Right cardiac atrium (tissue), 5 donors: ENCODE data around the gene DAPK1. TPM values are rescaled to one million over a fixed set of nuclear protein-coding genes. Genes with fewer than 3 reads are reported as not detected.

Experiments
- ATAC-seq, 2 donors: fragments of 200-7000 bp; cut with Tn5 transposase; one replicate each; pipeline versions ENCODE4 v1.8.0 to v1.9.1; 2020; ENCODE audit warnings: moderate library complexity in 2 of 2, mild to moderate bottlenecking in 1 of 2
- DNase-seq, 3 donors: peaks; one replicate each; pipeline ENCODE4 v3.0.0-alpha.2; 2020
- H3K27ac ChIP-seq: one replicate; pipeline ENCODE4 v1.5.1; 2013; ENCODE audit warnings: mild to moderate bottlenecking, low read length, control low read depth, moderate library complexity
- H3K27me3 ChIP-seq: one replicate; pipeline ENCODE4 v1.6.1; 2013; ENCODE audit not compliant: control insufficient read depth, insufficient read depth
- H3K4me1 ChIP-seq: one replicate; pipeline ENCODE4 v1.6.1; 2013; ENCODE audit warnings: low read length; ENCODE audit not compliant: control insufficient read depth, insufficient read depth
- H3K4me3 ChIP-seq: one replicate; pipeline ENCODE4 v1.5.1; 2013; ENCODE audit warnings: low read length, control low read depth
- H3K9me3 ChIP-seq: one replicate; pipeline ENCODE4 v1.6.1; 2013; ENCODE audit warnings: low read length; ENCODE audit not compliant: control insufficient read depth
- WGBS: extraction: QIAGEN DNeasy Blood & Tissue Kit; methylation state at CpG from one replicate; pipeline ENCODE4 v1.1.7; 2013; 5-methylcytosine and 5-hydroxymethylcytosine counted together
- intact Hi-C, 4 donors: fragments of 100-400 bp; cut with DNase I; formaldehyde crosslinking; loops; one replicate each; pipeline versions ENCODE4 v1.11.0 to v1.14.0; 2022 to 2023
- polyA plus RNA-seq: library from polyadenylated mRNA; stranded (reverse); fragments of 200-250 nt; gene quantifications from one replicate; pipeline ENCODE4 v1.2.3, GENCODE V29; 2013
- total RNA-seq, 4 donors: library from RNA; stranded (reverse); fragmentation: NEBNext Ultra II Directional; extraction: Animal tissue kit (Norgen Biotek cat#: 25700); gene quantifications; one replicate each; pipeline ENCODE4 v1.2.1, GENCODE V29; 2021
- donor health status: healthy with polysubstance abuse.
- donor health status: DM: no; HTN: yes; CAD: no.
- donor health status: DM: no; HTN: no; CAD: no.
- donor health status: DM: no; HTN: yes; CAD: no; lungs with severe emphysema.
- donor health status: DM: yes; HTN: yes; CAD: no.

Gene DAPK1
- total and polyA plus RNA-seq, 5 donors, result 5.2 to 20.1 (median 18.5) TPM

- DNase-seq (peak; percentile 35 to 84 (median 80)), ATAC-seq (peak in 1 of 2 donors; percentile 59)
- intact Hi-C loops, result no loop called here
- H3K4me1 ChIP-seq, result no peaks in the 10 kb centered on the region
- 30% methylated on average over 1 of the region's 1 CpG for WGBS
- H3K9me3 ChIP-seq, result no peaks in the 10 kb centered on the region
- no peak overlapping the region for H3K27ac ChIP-seq
- H3K4me3 ChIP-seq, result no peak overlapping the region
- H3K27me3 ChIP-seq, result no peaks in the 10 kb centered on the region
Observed at GRCh38 chr9:87557996-87558395, 60.3 kb downstream of the DAPK1 start.

GRCh38 chr9:87558606-87559190, 61.0 kb downstream of the DAPK1 start:
- H3K4me1 ChIP-seq, result no peaks in the 10 kb centered on the region
- intact Hi-C loops, result no loop called here
- no peaks in the 10 kb centered on the region for H3K27me3 ChIP-seq
- no peak for ATAC-seq
- no peak for DNase-seq
- WGBS, result 80% methylated on average over 5 of the region's 5 CpGs
- no peak overlapping the region for H3K27ac ChIP-seq
- H3K4me3 ChIP-seq, result no peak overlapping the region
- H3K9me3 ChIP-seq, result no peaks in the 10 kb centered on the region

- H3K27ac ChIP-seq, result no peak overlapping the region
- ATAC-seq (no peak), DNase-seq (no peak)
Observed at GRCh38 chr9:87562062-87562461, 64.4 kb downstream of the DAPK1 start.

GRCh38 chr9:87562530-87563170, 65.0 kb downstream of the DAPK1 start:
- ATAC-seq, result no peak

More at GRCh38 chr9:87562062-87562461, 64.4 kb downstream of the DAPK1 start:
- Histone ChIP-seq H3K4me3 (no peak overlapping the region), H3K9me3 (no peaks in the 10 kb centered on the region), H3K27me3 (no peaks in the 10 kb centered on the region), H3K4me1 (no peaks in the 10 kb centered on the region)
- 69% methylated on average over 7 of the region's 7 CpGs for whole genome bisulfite sequencing
- intact Hi-C loops, result no loop called here

GRCh38 chr9:87564111-87564510, 66.4 kb downstream of the DAPK1 start:
- H3K27ac ChIP-seq, result no peak overlapping the region
- ATAC-seq (no peak), DNase-seq (no peak)
- WGBS, result 82% methylated on average over 1 of the region's 1 CpG
- no peak overlapping the region for H3K4me3 ChIP-seq
- peaks cover 4% of the 10 kb centered on the region for H3K4me1 ChIP-seq
- H3K9me3 ChIP-seq, result no peaks in the 10 kb centered on the region
- intact Hi-C loops, result no loop called here
- H3K27me3 ChIP-seq, result no peaks in the 10 kb centered on the region

More at GRCh38 chr9:87562530-87563170, 65.0 kb downstream of the DAPK1 start:
- 98% methylated on average over 2 of the region's 2 CpGs for WGBS
- no peak overlapping the region for H3K27ac ChIP-seq
- no peak overlapping the region for H3K4me3 ChIP-seq
- DNase-seq, result no peak
- intact Hi-C loops, result no loop called here
- no peaks in the 10 kb centered on the region for H3K9me3 ChIP-seq
- H3K27me3 ChIP-seq, result no peaks in the 10 kb centered on the region
- peaks cover 4% of the 10 kb centered on the region for H3K4me1 ChIP-seq

- H3K4me1 ChIP-seq, result peaks cover 4% of the 10 kb centered on the region
- intact Hi-C loops, result no loop called here
- DNase-seq, result no peak
- H3K4me3 ChIP-seq, result no peak overlapping the region
- no peaks in the 10 kb centered on the region for H3K27me3 ChIP-seq
- H3K9me3 ChIP-seq, result no peaks in the 10 kb centered on the region
- H3K27ac ChIP-seq, result no peak overlapping the region
- ATAC-seq, result no peak
- WGBS, result 49% methylated on average over 4 of the region's 4 CpGs
Observed at GRCh38 chr9:87564791-87565241, 67.1 kb downstream of the DAPK1 start.

- H3K27me3 ChIP-seq, result no peaks in the 10 kb centered on the region
- H3K4me3 ChIP-seq, result no peak overlapping the region
- DNase-seq (peak in 1 of 3 donors; percentile 74), ATAC-seq (peak; percentile 28 to 32)
- intact Hi-C loops, result no loop called here
- 23% methylated on average over 4 of the region's 4 CpGs for WGBS
- H3K4me1 ChIP-seq, result peaks cover 7% of the 10 kb centered on the region
- H3K9me3 ChIP-seq, result no peaks in the 10 kb centered on the region
- no peak overlapping the region for H3K27ac ChIP-seq
Observed at GRCh38 chr9:87567001-87567400, 69.3 kb downstream of the DAPK1 start.

GRCh38 chr9:87567571-87567970, 69.9 kb downstream of the DAPK1 start:
- DNase-seq, result peak in 2 of 3 donors; percentile 45 to 68
- Histone ChIP-seq H3K4me3 (no peak overlapping the region), H3K27me3 (no peaks in the 10 kb centered on the region), H3K9me3 (no peaks in the 10 kb centered on the region), H3K27ac (no peak overlapping the region), H3K4me1 (peaks cover 7% of the 10 kb centered on the region)
- WGBS, result 72% methylated on average over 7 of the region's 7 CpGs
- intact Hi-C loops, result no loop called here
- ATAC-seq, result peak in 1 of 2 donors; percentile 62

GRCh38 chr9:87567983-87568382, 70.3 kb downstream of the DAPK1 start:
- Histone ChIP-seq H3K27me3 (no peaks in the 10 kb centered on the region), H3K9me3 (no peaks in the 10 kb centered on the region), H3K4me1 (peaks cover 7% of the 10 kb centered on the region), H3K4me3 (no peak overlapping the region), H3K27ac (no peak overlapping the region)
- ATAC-seq, result no peak
- peak in 1 of 3 donors; percentile 58 for DNase-seq
- WGBS, result 72% methylated on average over 9 of the region's 9 CpGs
- intact Hi-C loops, result no loop called here

- no peaks in the 10 kb centered on the region for H3K27me3 ChIP-seq
- no peaks in the 10 kb centered on the region for H3K9me3 ChIP-seq
- no peak overlapping the region for H3K4me3 ChIP-seq
- DNase-seq (no peak), ATAC-seq (no peak)
- H3K27ac ChIP-seq, result no peak overlapping the region
- WGBS, result 96% methylated on average over 3 of the region's 3 CpGs
- intact Hi-C loops, result no loop called here
- peaks cover 7% of the 10 kb centered on the region for H3K4me1 ChIP-seq
Observed at GRCh38 chr9:87568401-87568800, 70.7 kb downstream of the DAPK1 start.

- no peak overlapping the region for H3K4me3 ChIP-seq
- H3K4me1 ChIP-seq, result peaks cover 7% of the 10 kb centered on the region
- 81% methylated on average over 6 of the region's 6 CpGs for WGBS
- ATAC-seq (no peak), DNase-seq (no peak)
- H3K27me3 ChIP-seq, result no peaks in the 10 kb centered on the region
- no peaks in the 10 kb centered on the region for H3K9me3 ChIP-seq
- no peak overlapping the region for H3K27ac ChIP-seq
- intact Hi-C loops, result no loop called here
Observed at GRCh38 chr9:87569008-87569509, 71.4 kb downstream of the DAPK1 start.
